ENCODE results near the gene AUH.
A peak's percentile ranks its signal among the peaks of the same experiment; 100 is the strongest.

AUH gene

GRCh38 chr9:91341258-91341746 lies 20.4 kb downstream of the AUH start:
- no peak for TF ChIP-seq LEF1 (IDR thresholded peaks at IDR 0.05; ENCODE audit: borderline replicate concordance)
- no peak for TF ChIP-seq ELF4 (IDR thresholded peaks at IDR 0.05)
- TF ChIP-seq CTBP1 (IDR thresholded peaks at IDR 0.05; ENCODE audit: borderline replicate concordance): no peak
- no peak for TF ChIP-seq FOXM1 (IDR thresholded peaks at IDR 0.05; ENCODE audit: borderline replicate concordance)
- TF ChIP-seq SUZ12 (IDR thresholded peaks at IDR 0.05): no peak
- no peak for TF ChIP-seq HDGF (IDR thresholded peaks at IDR 0.05; ENCODE audit: borderline replicate concordance)
- TF ChIP-seq ZNF384 (IDR thresholded peaks at IDR 0.05): no peak
- TF ChIP-seq TARDBP (IDR thresholded peaks at IDR 0.05): no peak
- TF ChIP-seq FOXA1 (IDR thresholded peaks at IDR 0.05): no peak
- no peak for TF ChIP-seq FOXK2 (IDR thresholded peaks at IDR 0.05)
- no peak for TF ChIP-seq NFRKB (IDR thresholded peaks at IDR 0.05)
- no peak for TF ChIP-seq PKNOX1 (IDR thresholded peaks at IDR 0.05)
- no peak for DNase-seq (ENCODE audit: extremely low spot score)
- ChIA-PET POLR2A (no interaction called here), CTCF (no interaction called here)

DNA sequence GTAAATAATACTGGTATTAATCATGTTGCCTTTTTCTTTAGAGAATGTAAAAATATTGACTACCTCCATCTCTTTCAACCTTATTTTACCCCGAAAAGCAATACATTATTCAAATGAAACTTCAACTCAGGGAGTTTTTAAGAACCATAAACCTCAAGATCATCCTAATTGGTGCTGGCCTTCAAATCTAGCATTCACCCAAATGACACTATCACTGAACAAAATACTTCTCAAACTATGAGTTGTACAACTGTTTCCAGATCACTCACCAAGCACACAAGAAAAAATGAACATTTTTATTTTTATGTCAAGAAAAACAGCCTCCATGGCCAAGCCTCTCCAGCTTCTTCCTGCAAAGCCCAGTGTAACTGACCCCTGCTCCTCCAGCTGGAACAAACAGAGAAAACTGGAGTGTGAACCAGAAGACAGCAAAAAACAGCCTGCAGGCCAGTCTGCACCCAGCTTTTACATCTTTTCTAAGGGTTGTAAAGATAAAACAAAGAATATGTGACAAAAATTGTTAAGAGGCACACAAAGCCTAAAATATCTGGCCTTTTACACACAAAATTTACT lies 21.2 kb downstream of the AUH start:
- ChIA-PET CTCF (no interaction called here), POLR2A (no interaction called here)
- TF ChIP-seq ZNF384 (IDR thresholded peaks at IDR 0.05) (no peak), NFRKB (IDR thresholded peaks at IDR 0.05) (no peak), FOXA1 (IDR thresholded peaks at IDR 0.05) (no peak), FOXK2 (IDR thresholded peaks at IDR 0.05) (no peak), CTBP1 (IDR thresholded peaks at IDR 0.05; ENCODE audit: borderline replicate concordance) (no peak), L3MBTL2 (conservative IDR thresholded peaks at IDR 0.05) (no peak), FOXM1 (IDR thresholded peaks at IDR 0.05; ENCODE audit: borderline replicate concordance) (no peak)
- DNase-seq (ENCODE audit: extremely low spot score): no peak

DNA sequence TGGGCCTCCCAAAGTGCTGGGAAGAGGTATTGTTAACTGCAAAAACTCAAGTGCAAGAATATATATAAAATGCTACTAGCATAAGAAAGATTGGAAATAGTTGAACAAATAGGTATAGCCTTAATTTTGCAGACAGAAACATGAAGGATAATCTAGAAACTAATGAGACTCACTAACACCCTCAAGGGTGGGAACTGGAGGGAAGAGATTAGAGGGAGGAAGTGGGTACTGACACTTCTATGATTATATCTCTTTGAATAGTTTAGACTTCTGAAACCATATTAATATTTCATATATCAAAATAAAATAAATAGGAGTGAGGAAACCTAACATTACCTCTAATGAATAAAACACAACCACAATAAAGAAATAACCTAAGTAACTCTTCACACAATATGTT lies 23.0 kb downstream of the AUH start:
- POLR2A ChIA-PET: no interaction called here
- DNase-seq (ENCODE audit: extremely low spot score): no peak
- CTCF ChIA-PET: no interaction called here
- TF ChIP-seq FOXK2 (IDR thresholded peaks at IDR 0.05) (no peak), TARDBP (IDR thresholded peaks at IDR 0.05) (no peak), NFRKB (IDR thresholded peaks at IDR 0.05) (no peak), CTBP1 (IDR thresholded peaks at IDR 0.05; ENCODE audit: borderline replicate concordance) (no peak), L3MBTL2 (conservative IDR thresholded peaks at IDR 0.05) (no peak), HDGF (IDR thresholded peaks at IDR 0.05; ENCODE audit: borderline replicate concordance) (no peak), ELF4 (IDR thresholded peaks at IDR 0.05) (no peak), FOXA1 (IDR thresholded peaks at IDR 0.05) (no peak), ARNT (IDR thresholded peaks at IDR 0.05) (no peak), FOXM1 (IDR thresholded peaks at IDR 0.05; ENCODE audit: borderline replicate concordance) (no peak), ZNF384 (IDR thresholded peaks at IDR 0.05) (no peak), PKNOX1 (IDR thresholded peaks at IDR 0.05) (no peak), SP1 (IDR thresholded peaks at IDR 0.05) (no peak), BHLHE40 (IDR thresholded peaks at IDR 0.05; ENCODE audit: borderline replicate concordance) (no peak), SUZ12 (IDR thresholded peaks at IDR 0.05) (no peak), LEF1 (IDR thresholded peaks at IDR 0.05; ENCODE audit: borderline replicate concordance) (no peak)

DNA sequence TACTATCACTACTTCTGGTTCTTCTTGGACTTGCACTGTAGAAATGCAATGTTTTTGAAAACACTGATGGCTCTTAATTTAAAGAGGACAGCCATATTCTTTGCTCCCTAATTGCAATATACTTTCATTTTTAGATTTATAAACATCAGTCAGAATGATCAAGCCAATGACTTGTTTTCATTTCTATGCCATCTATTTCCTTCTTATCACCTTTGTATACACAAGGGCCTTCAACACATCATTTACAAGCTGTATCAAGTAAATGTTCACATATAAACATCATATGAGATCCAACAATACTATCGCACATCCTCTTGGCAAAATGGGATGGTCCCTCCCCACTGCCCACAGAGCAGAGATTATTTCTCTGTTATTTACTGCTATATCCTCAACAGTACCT lies 24.9 kb downstream of the AUH start:
- no peak for DNase-seq (ENCODE audit: extremely low spot score)
- POLR2A ChIA-PET: no interaction called here
- no peak for TF ChIP-seq LEF1 (IDR thresholded peaks at IDR 0.05; ENCODE audit: borderline replicate concordance)
- no peak for TF ChIP-seq FOXK2 (IDR thresholded peaks at IDR 0.05)
- TF ChIP-seq PKNOX1 (IDR thresholded peaks at IDR 0.05): no peak
- TF ChIP-seq BHLHE40 (IDR thresholded peaks at IDR 0.05; ENCODE audit: borderline replicate concordance): no peak
- TF ChIP-seq TARDBP (IDR thresholded peaks at IDR 0.05): no peak
- CTCF ChIA-PET: no interaction called here

- CTCF ChIA-PET: no interaction called here
- peak; percentile 6 for DNase-seq (ENCODE audit: extremely low spot score)
- no peak for TF ChIP-seq ARNT (IDR thresholded peaks at IDR 0.05)
- TF ChIP-seq SUZ12 (IDR thresholded peaks at IDR 0.05): no peak
- no peak for TF ChIP-seq FOXM1 (IDR thresholded peaks at IDR 0.05; ENCODE audit: borderline replicate concordance)
- no peak for TF ChIP-seq CTBP1 (IDR thresholded peaks at IDR 0.05; ENCODE audit: borderline replicate concordance)
- no peak for TF ChIP-seq BHLHE40 (IDR thresholded peaks at IDR 0.05; ENCODE audit: borderline replicate concordance)
- POLR2A ChIA-PET: no interaction called here
Measured at GRCh38 chr9:91334053-91334452, 27.7 kb downstream of the AUH start.

GRCh38 chr9:91333551-91333950 lies 28.2 kb downstream of the AUH start:
- POLR2A ChIA-PET: no interaction called here
- no peak for DNase-seq (ENCODE audit: extremely low spot score)
- no peak for TF ChIP-seq FOXA1 (IDR thresholded peaks at IDR 0.05)
- no peak for TF ChIP-seq LEF1 (IDR thresholded peaks at IDR 0.05; ENCODE audit: borderline replicate concordance)
- TF ChIP-seq PKNOX1 (IDR thresholded peaks at IDR 0.05): no peak
- no peak for TF ChIP-seq TARDBP (IDR thresholded peaks at IDR 0.05)
- TF ChIP-seq ELF4 (IDR thresholded peaks at IDR 0.05): no peak
- TF ChIP-seq HDGF (IDR thresholded peaks at IDR 0.05; ENCODE audit: borderline replicate concordance): no peak
- no peak for TF ChIP-seq FOXK2 (IDR thresholded peaks at IDR 0.05)
- no peak for TF ChIP-seq SUZ12 (IDR thresholded peaks at IDR 0.05)
- TF ChIP-seq L3MBTL2 (conservative IDR thresholded peaks at IDR 0.05): no peak
- CTCF ChIA-PET: no interaction called here

Measured in HEK293T (cell line).